ENCODE data around the gene REXO2.

The REXO2 gene

GRCh38 chr11:114440971-114441763, 1.9 kb downstream of the REXO2 start:
- no peak for DNase-seq (ENCODE audit: low read depth in 2 of 2)

GRCh38 chr11:114441921-114442320, 2.7 kb downstream of the REXO2 start:
- DNase-seq (ENCODE audit: low read depth in 2 of 2) = no peak

- no peak for DNase-seq (ENCODE audit: low read depth in 2 of 2)
Observed at GRCh38 chr11:114442536-114442935, 3.3 kb downstream of the REXO2 start.

- no peak for DNase-seq (ENCODE audit: low read depth in 2 of 2)
Observed at GRCh38 chr11:114447444-114447843, 8.2 kb downstream of the REXO2 start.

GRCh38 chr11:114447892-114448291, 8.6 kb downstream of the REXO2 start:
- DNase-seq (ENCODE audit: low read depth in 2 of 2) = no peak

- no peak for DNase-seq (ENCODE audit: low read depth in 2 of 2)
Observed at GRCh38 chr11:114448749-114449482, 9.6 kb downstream of the REXO2 start.

- no peak for DNase-seq (ENCODE audit: low read depth in 2 of 2)
Observed at GRCh38 chr11:114449845-114450244, 10.6 kb downstream of the REXO2 start.

- no peak for DNase-seq (ENCODE audit: low read depth in 2 of 2)
Observed at GRCh38 chr11:114452399-114452798, 13.1 kb downstream of the REXO2 start.

- DNase-seq (ENCODE audit: low read depth in 2 of 2) = no peak
Observed at GRCh38 chr11:114463999-114464398, 24.7 kb downstream of the REXO2 start.

GRCh38 chr11:114466742-114467141, 27.5 kb downstream of the REXO2 start:
- DNase-seq (ENCODE audit: low read depth in 2 of 2) = no peak

- DNase-seq (ENCODE audit: low read depth in 2 of 2) = no peak
Observed at GRCh38 chr11:114472661-114473060, 33.4 kb downstream of the REXO2 start.

- no peak for DNase-seq (ENCODE audit: low read depth in 2 of 2)
Observed at GRCh38 chr11:114478001-114478410, 38.7 kb downstream of the REXO2 start.

- no peak for DNase-seq (ENCODE audit: low read depth in 2 of 2)
Observed at GRCh38 chr11:114478768-114479167, 39.5 kb downstream of the REXO2 start.

- no peak for DNase-seq (ENCODE audit: low read depth in 2 of 2)
Observed at GRCh38 chr11:114479331-114479730, 40.1 kb downstream of the REXO2 start.

GRCh38 chr11:114482114-114482513, 42.8 kb downstream of the REXO2 start:
- DNase-seq (ENCODE audit: low read depth in 2 of 2) = no peak

- DNase-seq (ENCODE audit: low read depth in 2 of 2) = no peak
Observed at GRCh38 chr11:114483929-114484328, 44.7 kb downstream of the REXO2 start.

GRCh38 chr11:114496915-114497314, 57.6 kb downstream of the REXO2 start:
- DNase-seq (ENCODE audit: low read depth in 2 of 2) = no peak

- no peak for DNase-seq (ENCODE audit: low read depth in 2 of 2)
Observed at GRCh38 chr11:114499756-114500155, 60.5 kb downstream of the REXO2 start.

All from stimulated activated CD4-positive, alpha-beta T cell treated with anti-CD3 and anti-CD28 coated beads, Interleukin-4, amount 100 ng/mL, for 48 hours (primary cell).